BLaER1 treated with 17β-estradiol and CSF1 and Interleukin-3, amounts not matched to agents 10 nM and 100 nM (cell line): ENCODE data around the gene LAG3.

ENCODE experiments used
- H3K27ac ChIP-seq, 11 experiments: shearing (Covaris generic); formaldehyde crosslinking; 2 replicates each; pipeline ENCODE4 v1.8.1; 2022
- H3K27me3 ChIP-seq, 11 experiments: shearing (Covaris generic); formaldehyde crosslinking; 2 replicates each; pipeline ENCODE4 v1.8.1; 2022
- H3K36me3 ChIP-seq, 11 experiments: shearing (Covaris generic); formaldehyde crosslinking; 2 replicates each; pipeline ENCODE4 v1.8.1; 2022
- H3K4me1 ChIP-seq, 10 experiments: shearing (Covaris generic); formaldehyde crosslinking; 2 replicates each; pipeline ENCODE4 v1.8.1; 2022
- H3K4me2 ChIP-seq, 11 experiments: shearing (Covaris generic); formaldehyde crosslinking; 2 replicates each; pipeline ENCODE4 v1.8.1; 2022
- H3K4me3 ChIP-seq, 10 experiments: shearing (Covaris generic); formaldehyde crosslinking; 2 replicates each; pipeline ENCODE4 v1.8.1; 2022
- H3K9ac ChIP-seq, 11 experiments: shearing (Covaris generic); formaldehyde crosslinking; 2 replicates each; pipeline ENCODE4 v1.8.1; 2022
- H3K9me3 ChIP-seq, 11 experiments: shearing (Covaris generic); formaldehyde crosslinking; replicated peaks in 1 of 11; 2 replicates each; pipeline ENCODE4 v1.8.1; 2022
- H4K20me1 ChIP-seq, 11 experiments: shearing (Covaris generic); formaldehyde crosslinking; 2 replicates each; pipeline ENCODE4 v1.8.1; 2022
- Cebpa-rat ChIP-seq, 11 experiments: shearing (Covaris generic); IDR thresholded peaks; 2 replicates each; pipeline ENCODE4 v1.8.1; 2022

LAG3 gene

GRCh38 chr12:6778574-6779550, 6.5 kb downstream of the LAG3 start:
- peaks cover 44 to 56% (median 53%) of the 10 kb centered on the region in 10 experiments for H3K4me1 ChIP-seq
- TF ChIP-seq Cebpa-rat (IDR thresholded peaks at IDR 0.05): no peak
- peaks cover 0 to 27% (median 0%) of the 10 kb centered on the region in 11 experiments; a peak in 7 of 22 replicates for H4K20me1 ChIP-seq
- peak overlapping the region; percentile 24 to 56 (median 46); a peak in 18 of 22 replicates for H3K9ac ChIP-seq
- H3K36me3 ChIP-seq: no peaks in the 10 kb centered on the region
- H3K27me3 ChIP-seq: peaks cover 57 to 93% (median 82%) of the 10 kb centered on the region in 11 experiments
- peak overlapping the region; percentile 84 to 98 (median 89) for H3K4me2 ChIP-seq
- H3K4me3 ChIP-seq: peak overlapping the region; percentile 42 to 69 (median 53)
- peak overlapping the region in 2 of 11 experiments; percentile 3 to 11; a peak in 1 of 22 replicates for H3K27ac ChIP-seq
- no peaks in the 10 kb centered on the region for H3K9me3 ChIP-seq

DNA sequence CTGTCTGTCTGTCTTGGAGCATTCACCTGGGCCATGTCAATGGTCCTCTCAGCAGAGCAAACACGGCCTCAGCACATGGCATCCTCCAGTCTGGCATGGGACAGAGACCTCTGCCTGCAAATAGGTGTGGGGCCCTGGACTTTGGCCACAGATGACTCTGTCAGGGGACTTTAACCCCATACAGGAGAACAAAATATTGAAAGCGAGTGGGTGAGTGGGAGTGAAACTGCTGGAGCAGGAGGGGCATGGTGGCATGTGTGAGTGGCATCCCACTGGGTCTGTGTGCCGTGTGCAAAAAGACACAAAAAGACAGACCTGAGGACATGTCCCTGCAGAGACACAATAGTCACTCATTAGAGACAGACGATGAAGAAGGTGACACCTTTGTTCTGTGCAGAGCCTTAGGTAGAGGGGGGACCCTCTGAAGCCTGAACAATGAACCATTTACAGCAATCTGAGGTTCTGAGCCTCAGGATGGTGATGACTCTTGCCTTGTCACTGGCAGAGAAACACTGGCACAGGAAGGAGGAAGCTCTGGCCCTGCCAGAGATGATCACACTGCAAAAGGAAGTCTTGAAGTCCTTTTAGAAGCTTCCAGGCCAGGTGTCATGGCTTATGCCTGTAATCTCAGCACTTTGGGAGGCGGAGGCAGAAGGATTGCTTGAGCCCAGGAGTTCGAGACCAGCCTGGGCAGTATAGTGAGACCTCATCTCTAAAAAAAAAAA, 7.5 kb downstream of the LAG3 start:
- TF ChIP-seq Cebpa-rat (IDR thresholded peaks at IDR 0.05): no peak
- Histone ChIP-seq H3K9ac (peak overlapping the region in 2 of 11 experiments; percentile 4 to 10; a peak in 1 of 22 replicates), H3K27ac (no peak overlapping the region), H3K9me3 (no peaks in the 10 kb centered on the region), H3K27me3 (peaks cover 47 to 93% (median 82%) of the 10 kb centered on the region in 11 experiments), H3K36me3 (no peaks in the 10 kb centered on the region), H3K4me1 (peaks cover 54 to 66% (median 63%) of the 10 kb centered on the region in 10 experiments), H3K4me3 (no peak overlapping the region), H4K20me1 (peaks cover 0 to 18% (median 0%) of the 10 kb centered on the region in 11 experiments; a peak in 6 of 22 replicates), H3K4me2 (peak overlapping the region; percentile 13 to 94 (median 88); a peak in 16 of 22 replicates)

DNA sequence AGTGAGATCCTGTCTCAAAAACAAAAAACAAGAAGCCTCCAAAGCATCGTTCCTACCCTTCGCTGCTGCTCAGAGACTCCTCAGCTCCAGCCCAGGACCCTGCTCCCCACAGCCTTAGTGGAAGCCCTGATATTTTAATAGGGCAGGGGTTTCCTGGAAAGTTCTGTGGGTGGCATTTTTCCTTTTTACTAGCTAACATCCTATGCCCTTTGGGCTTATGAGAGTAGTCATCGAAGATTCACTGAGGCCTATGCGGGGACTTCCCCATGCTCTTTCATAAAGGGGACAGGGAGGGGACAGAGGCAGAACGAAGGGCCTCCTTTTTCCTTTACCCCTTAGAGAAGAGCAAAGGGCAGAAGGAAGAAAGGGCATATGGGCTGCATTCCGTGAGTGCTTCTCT, 8.3 kb downstream of the LAG3 start:
- peak overlapping the region; percentile 13 to 94 (median 88); a peak in 14 of 22 replicates for H3K4me2 ChIP-seq
- H3K36me3 ChIP-seq: no peaks in the 10 kb centered on the region
- peaks cover 57 to 70% (median 67%) of the 10 kb centered on the region in 10 experiments for H3K4me1 ChIP-seq
- no peaks in the 10 kb centered on the region for H3K9me3 ChIP-seq
- no peak overlapping the region; a peak in 1 of 22 replicates for H3K9ac ChIP-seq
- peaks cover 0 to 20% (median 0%) of the 10 kb centered on the region in 11 experiments; a peak in 5 of 22 replicates for H4K20me1 ChIP-seq
- H3K27me3 ChIP-seq: peaks cover 40 to 93% (median 82%) of the 10 kb centered on the region in 11 experiments
- TF ChIP-seq Cebpa-rat (IDR thresholded peaks at IDR 0.05): no peak
- H3K4me3 ChIP-seq: no peak overlapping the region
- no peak overlapping the region for H3K27ac ChIP-seq

DNA sequence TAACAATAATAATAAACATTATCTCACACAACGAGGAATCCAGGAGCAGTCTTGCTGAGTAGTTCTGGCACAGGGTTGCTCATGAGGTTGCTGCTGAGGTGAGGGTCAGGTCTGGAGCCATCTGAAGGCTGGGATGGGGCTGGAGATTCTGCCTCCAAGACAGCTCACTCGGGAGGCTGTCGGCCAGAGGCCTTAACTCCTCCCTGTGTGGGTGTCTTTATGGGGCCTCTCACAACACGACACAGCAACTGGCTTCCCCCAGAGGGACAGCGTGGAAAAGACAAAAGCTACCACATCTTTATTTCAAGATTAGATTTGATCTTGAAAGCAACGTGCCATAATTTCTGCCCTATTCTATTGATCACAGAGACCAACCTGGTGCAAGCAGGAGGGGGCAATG, 9.8 kb downstream of the LAG3 start:
- TF ChIP-seq Cebpa-rat (IDR thresholded peaks at IDR 0.05): no peak
- H3K9me3 ChIP-seq: no peaks in the 10 kb centered on the region
- H3K4me3 ChIP-seq: no peak overlapping the region
- peaks cover 0 to 19% (median 0%) of the 10 kb centered on the region in 11 experiments; a peak in 5 of 22 replicates for H4K20me1 ChIP-seq
- no peaks in the 10 kb centered on the region for H3K36me3 ChIP-seq
- no peak overlapping the region for H3K27ac ChIP-seq
- peak overlapping the region in 1 of 11 experiments; percentile 1; a peak in 1 of 22 replicates for H3K9ac ChIP-seq
- peaks cover 57 to 76% (median 70%) of the 10 kb centered on the region in 10 experiments for H3K4me1 ChIP-seq
- H3K27me3 ChIP-seq: peaks cover 24 to 92% (median 81%) of the 10 kb centered on the region in 11 experiments
- peak overlapping the region in 9 of 11 experiments; percentile 31 to 87 (median 68); a peak in 13 of 22 replicates for H3K4me2 ChIP-seq

GRCh38 chr12:6782850-6783566, 10.7 kb downstream of the LAG3 start:
- H3K9me3 ChIP-seq: no peaks in the 10 kb centered on the region
- peak overlapping the region in 4 of 11 experiments; percentile 1 to 37 (median 22); a peak in 2 of 22 replicates for H3K9ac ChIP-seq
- no peaks in the 10 kb centered on the region for H3K36me3 ChIP-seq
- no peak overlapping the region; a peak in 2 of 20 replicates for H3K4me3 ChIP-seq
- H3K27ac ChIP-seq: no peak overlapping the region
- H3K4me1 ChIP-seq: peaks cover 53 to 78% (median 69%) of the 10 kb centered on the region in 10 experiments
- peak overlapping the region; percentile 52 to 87 (median 68); a peak in 18 of 22 replicates for H3K4me2 ChIP-seq
- peaks cover 15 to 92% (median 81%) of the 10 kb centered on the region in 11 experiments for H3K27me3 ChIP-seq
- peaks cover 0 to 12% (median 0%) of the 10 kb centered on the region in 11 experiments; a peak in 5 of 22 replicates for H4K20me1 ChIP-seq
- no peak for TF ChIP-seq Cebpa-rat (IDR thresholded peaks at IDR 0.05)

DNA sequence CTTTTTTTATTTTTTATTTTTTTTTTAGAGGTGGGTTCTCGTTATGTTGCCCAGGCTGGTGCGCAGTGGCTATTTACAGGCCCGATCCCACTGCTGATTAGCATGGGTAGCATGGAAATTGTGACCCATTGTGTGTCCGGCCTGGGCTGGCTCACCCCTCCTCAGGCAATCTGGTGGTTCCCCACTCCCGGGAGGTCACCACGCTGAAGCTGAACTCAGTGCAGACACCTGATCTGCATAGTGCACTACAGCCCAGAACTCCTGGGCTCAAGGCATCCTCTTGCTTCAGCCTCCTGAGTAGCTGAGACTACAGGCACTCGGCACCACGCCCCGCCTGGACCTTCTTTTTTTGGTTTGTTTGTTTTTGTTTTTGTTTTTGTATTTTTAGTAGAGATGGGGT, 11.5 kb downstream of the LAG3 start:
- Histone ChIP-seq H3K4me2 (peak overlapping the region; percentile 52 to 87 (median 68); a peak in 20 of 22 replicates), H3K4me1 (peaks cover 45 to 78% (median 61%) of the 10 kb centered on the region in 10 experiments), H3K36me3 (no peaks in the 10 kb centered on the region), H3K9me3 (no peaks in the 10 kb centered on the region), H4K20me1 (peaks cover 0 to 12% (median 0%) of the 10 kb centered on the region in 11 experiments; a peak in 4 of 22 replicates), H3K27me3 (peaks cover 14 to 93% (median 81%) of the 10 kb centered on the region in 11 experiments), H3K9ac (no peak overlapping the region), H3K4me3 (no peak overlapping the region), H3K27ac (no peak overlapping the region)
- no peak for TF ChIP-seq Cebpa-rat (IDR thresholded peaks at IDR 0.05)

GRCh38 chr12:6784296-6784695, 12.0 kb downstream of the LAG3 start:
- Histone ChIP-seq H3K27ac (no peak overlapping the region), H4K20me1 (peaks cover 0 to 17% (median 0%) of the 10 kb centered on the region in 11 experiments; a peak in 7 of 22 replicates), H3K9me3 (no peaks in the 10 kb centered on the region), H3K36me3 (no peaks in the 10 kb centered on the region), H3K4me1 (peaks cover 49 to 80% (median 62%) of the 10 kb centered on the region in 10 experiments), H3K9ac (no peak overlapping the region), H3K4me2 (peak overlapping the region; percentile 52 to 87 (median 68); a peak in 21 of 22 replicates), H3K4me3 (no peak overlapping the region), H3K27me3 (peaks cover 14 to 97% (median 86%) of the 10 kb centered on the region in 11 experiments)
- TF ChIP-seq Cebpa-rat (IDR thresholded peaks at IDR 0.05): no peak

DNA sequence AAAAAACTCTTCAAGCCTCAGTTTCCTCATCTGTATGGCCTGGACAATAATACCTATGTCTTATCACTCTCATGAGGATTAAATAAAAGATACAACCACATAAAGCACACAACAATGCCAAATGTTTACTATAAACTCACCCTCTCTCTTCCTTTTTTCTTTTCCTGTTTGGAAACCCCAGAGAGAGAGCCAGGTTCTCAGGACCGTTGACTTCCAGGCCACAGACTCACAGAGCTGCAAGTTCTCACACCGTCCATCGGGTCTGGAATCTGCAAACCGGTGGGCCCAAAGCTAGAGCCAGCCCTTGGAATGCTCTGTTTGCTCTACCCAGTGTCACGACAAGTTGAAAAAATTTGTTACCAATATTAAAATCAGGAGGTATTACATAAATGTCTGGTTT, 12.4 kb downstream of the LAG3 start:
- no peaks in the 10 kb centered on the region for H3K36me3 ChIP-seq
- no peak overlapping the region for H3K4me3 ChIP-seq
- no peak for TF ChIP-seq Cebpa-rat (IDR thresholded peaks at IDR 0.05)
- peak overlapping the region in 1 of 11 experiments; percentile 41; a peak in 1 of 22 replicates for H3K9ac ChIP-seq
- no peak overlapping the region; a peak in 1 of 22 replicates for H3K27ac ChIP-seq
- H3K27me3 ChIP-seq: peaks cover 17 to 98% (median 89%) of the 10 kb centered on the region in 11 experiments
- peak overlapping the region; percentile 52 to 87 (median 68) for H3K4me2 ChIP-seq
- H4K20me1 ChIP-seq: peaks cover 0 to 21% (median 0%) of the 10 kb centered on the region in 11 experiments; a peak in 7 of 22 replicates
- H3K4me1 ChIP-seq: peaks cover 46 to 80% (median 61%) of the 10 kb centered on the region in 10 experiments
- no peaks in the 10 kb centered on the region for H3K9me3 ChIP-seq
